Measurements from ENCODE around the gene RAPGEF4. TPM values are rescaled to one million over a fixed set of nuclear protein-coding genes. Genes with fewer than 3 reads are reported as not detected.
"Not testable (repeated sequence)": the region's sequence is repeated elsewhere in the genome, so short reads cannot be mapped to it uniquely, and the experiment has no call there.

Gene RAPGEF4
- polyA plus RNA-seq, 1 experiment: 0.60 TPM

DNA sequence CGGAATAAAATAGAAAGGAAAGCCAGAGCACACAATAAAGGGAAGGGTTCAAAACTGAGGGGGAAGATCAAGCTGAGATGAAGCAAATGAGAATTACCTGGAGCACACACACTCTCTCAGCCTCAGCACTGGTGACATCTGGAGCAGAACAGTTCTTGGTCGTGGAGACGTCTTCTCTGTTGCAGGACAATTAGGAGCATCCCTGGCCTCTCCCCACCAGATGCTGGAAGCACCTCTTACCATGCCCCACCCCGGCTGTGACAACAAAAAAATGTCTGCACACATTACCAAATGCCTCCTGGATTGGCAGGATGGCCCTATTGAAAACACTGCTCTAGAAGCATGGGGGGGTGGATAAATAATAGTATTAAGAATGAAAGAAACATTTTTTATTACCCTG lies 296.4 kb downstream of the RAPGEF4 start:
- no peak overlapping the region for H3K4me3 ChIP-seq (ENCODE audit: low read depth, low read length)
- no peak for DNase-seq (ENCODE audit: low read depth)
- CTCF ChIA-PET: interaction anchor here (0.6 to 12.8 kb wide), 3 partner anchors 50 to 178 kb away, joined by 3 to 200 read pairs (median 3); no protein-coding TSS in a partner anchor
- POLR2A ChIA-PET: no interaction called here
- H3K27me3 ChIP-seq (ENCODE audit: control insufficient read depth, insufficient read depth, low read length): no peaks in the 10 kb centered on the region
- TF ChIP-seq, protein P1, sequence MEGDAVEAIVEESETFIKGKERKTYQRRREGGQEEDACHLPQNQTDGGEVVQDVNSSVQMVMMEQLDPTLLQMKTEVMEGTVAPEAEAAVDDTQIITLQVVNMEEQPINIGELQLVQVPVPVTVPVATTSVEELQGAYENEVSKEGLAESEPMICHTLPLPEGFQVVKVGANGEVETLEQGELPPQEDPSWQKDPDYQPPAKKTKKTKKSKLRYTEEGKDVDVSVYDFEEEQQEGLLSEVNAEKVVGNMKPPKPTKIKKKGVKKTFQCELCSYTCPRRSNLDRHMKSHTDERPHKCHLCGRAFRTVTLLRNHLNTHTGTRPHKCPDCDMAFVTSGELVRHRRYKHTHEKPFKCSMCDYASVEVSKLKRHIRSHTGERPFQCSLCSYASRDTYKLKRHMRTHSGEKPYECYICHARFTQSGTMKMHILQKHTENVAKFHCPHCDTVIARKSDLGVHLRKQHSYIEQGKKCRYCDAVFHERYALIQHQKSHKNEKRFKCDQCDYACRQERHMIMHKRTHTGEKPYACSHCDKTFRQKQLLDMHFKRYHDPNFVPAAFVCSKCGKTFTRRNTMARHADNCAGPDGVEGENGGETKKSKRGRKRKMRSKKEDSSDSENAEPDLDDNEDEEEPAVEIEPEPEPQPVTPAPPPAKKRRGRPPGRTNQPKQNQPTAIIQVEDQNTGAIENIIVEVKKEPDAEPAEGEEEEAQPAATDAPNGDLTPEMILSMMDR (IDR thresholded peaks at IDR 0.05; ENCODE audit: insufficient read depth, low read depth, low read length): no peak
- no peaks in the 10 kb centered on the region for H3K36me3 ChIP-seq (ENCODE audit: control insufficient read depth, insufficient read depth, low read length)

DNA sequence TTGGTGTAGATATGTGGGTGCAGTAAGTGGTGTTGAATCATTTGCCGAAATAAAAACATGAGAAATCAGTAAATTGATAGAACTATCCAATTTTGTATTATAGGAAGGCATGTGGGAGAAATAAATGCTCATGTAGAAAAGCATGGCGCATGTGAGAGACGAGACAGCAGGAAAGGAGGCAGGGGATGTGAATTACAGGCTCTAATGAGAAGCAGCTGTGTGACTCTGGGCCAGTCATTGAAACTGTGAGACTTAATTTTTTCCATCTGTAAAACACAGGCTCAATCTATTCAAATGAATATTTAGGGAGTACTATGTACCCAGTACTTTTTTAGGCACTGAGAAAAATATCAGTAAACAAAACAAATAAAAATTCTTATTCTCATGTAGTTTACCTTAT lies 297.4 kb downstream of the RAPGEF4 start:
- Histone ChIP-seq H3K27me3 (ENCODE audit: control insufficient read depth, insufficient read depth, low read length) (no peaks in the 10 kb centered on the region), H3K36me3 (ENCODE audit: control insufficient read depth, insufficient read depth, low read length) (no peaks in the 10 kb centered on the region), H3K4me3 (ENCODE audit: low read depth, low read length) (no peak overlapping the region)
- TF ChIP-seq, protein P1 (IDR thresholded peaks at IDR 0.05; ENCODE audit: insufficient read depth, low read depth, low read length): no peak
- ChIA-PET POLR2A (no interaction called here), CTCF (interaction anchor here (1.0 to 12.8 kb wide), 2 partner anchors 25 to 177 kb away, joined by 3 to 200 read pairs; no protein-coding TSS in a partner anchor)
- DNase-seq (ENCODE audit: low read depth): peak; percentile 45

DNA sequence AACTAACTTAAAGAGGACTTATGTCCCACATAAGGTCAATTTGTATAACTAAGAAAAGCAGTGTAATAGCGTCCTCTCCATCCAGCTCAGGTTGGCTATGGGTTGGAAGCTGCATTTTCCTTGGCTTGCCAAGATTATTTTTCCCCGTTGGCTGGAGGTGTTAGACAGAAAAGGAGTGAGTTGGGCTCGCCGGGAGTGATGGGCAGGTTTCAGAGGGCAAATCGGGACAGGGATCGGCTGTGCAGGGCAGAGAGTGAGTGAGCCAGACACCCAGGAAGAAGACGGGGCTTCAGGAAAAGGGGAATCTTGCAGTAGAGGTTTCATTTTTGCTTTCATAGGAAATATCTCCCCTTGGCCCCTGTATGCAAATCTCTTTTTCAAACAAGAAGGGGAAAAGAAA lies 298.5 kb downstream of the RAPGEF4 start:
- TF ChIP-seq, protein P1 (IDR thresholded peaks at IDR 0.05; ENCODE audit: insufficient read depth, low read depth, low read length): no peak
- Histone ChIP-seq H3K36me3 (ENCODE audit: control insufficient read depth, insufficient read depth, low read length) (no peaks in the 10 kb centered on the region), H3K4me3 (ENCODE audit: low read depth, low read length) (no peak overlapping the region), H3K27me3 (ENCODE audit: control insufficient read depth, insufficient read depth, low read length) (no peaks in the 10 kb centered on the region)
- ChIA-PET POLR2A (no interaction called here), CTCF (interaction anchor here (0.6 kb wide), 1 partner anchor 191 kb away, joined by 3 read pairs; no protein-coding TSS in a partner anchor)
- DNase-seq (ENCODE audit: low read depth): no peak

DNA sequence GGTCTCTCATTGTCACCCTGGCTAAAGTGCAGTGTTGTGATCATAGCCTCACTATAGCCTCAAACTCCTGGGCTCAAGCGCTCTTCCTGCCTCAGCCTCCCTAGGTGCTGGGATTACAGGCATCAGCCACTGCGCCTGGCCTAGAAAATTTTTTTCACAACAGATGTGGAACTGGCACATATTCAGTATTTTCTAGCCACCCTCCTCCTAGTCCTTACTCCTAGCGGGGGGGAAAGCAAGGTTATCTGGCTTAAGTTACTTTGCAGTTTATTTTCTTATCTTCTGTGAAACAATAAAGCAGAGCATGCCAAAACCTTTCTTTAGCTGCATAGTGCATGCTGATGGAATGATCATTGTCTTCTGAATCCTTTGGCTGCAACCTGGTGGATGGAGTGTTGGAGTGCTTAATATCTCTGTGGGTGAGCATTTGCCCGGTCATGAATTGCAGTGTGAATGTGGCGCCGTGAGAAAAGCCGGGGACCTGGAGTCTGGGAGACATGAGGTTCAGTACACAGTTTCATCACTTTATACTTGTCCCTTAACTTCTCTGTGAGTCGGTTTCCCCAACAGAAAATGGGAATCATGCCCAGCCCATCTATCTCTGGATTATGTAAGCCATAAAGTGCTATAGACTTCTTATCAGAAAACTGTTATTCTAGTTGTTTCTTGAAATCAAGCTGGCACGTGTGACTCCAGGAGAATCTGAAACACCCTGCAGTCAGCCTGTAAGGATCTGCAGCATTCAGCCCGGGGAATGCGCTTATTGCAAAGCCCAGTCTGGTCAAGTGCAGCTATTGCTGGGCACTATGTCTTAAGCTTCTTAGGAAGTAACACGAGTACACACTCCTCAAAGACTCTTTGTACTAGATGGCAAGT lies 301.8 kb downstream of the RAPGEF4 start:
- H3K36me3 ChIP-seq (ENCODE audit: control insufficient read depth, insufficient read depth, low read length): no peaks in the 10 kb centered on the region
- TF ChIP-seq, protein P1 (IDR thresholded peaks at IDR 0.05; ENCODE audit: insufficient read depth, low read depth, low read length): no peak
- DNase-seq (ENCODE audit: low read depth): no peak
- no peaks in the 10 kb centered on the region for H3K27me3 ChIP-seq (ENCODE audit: control insufficient read depth, insufficient read depth, low read length)
- ChIA-PET CTCF (interaction anchor here (1.7 kb wide), 1 partner anchor 10 kb away, joined by 6 read pairs; no protein-coding TSS in a partner anchor), POLR2A (no interaction called here)
- H3K4me3 ChIP-seq (ENCODE audit: low read depth, low read length): no peak overlapping the region

DNA sequence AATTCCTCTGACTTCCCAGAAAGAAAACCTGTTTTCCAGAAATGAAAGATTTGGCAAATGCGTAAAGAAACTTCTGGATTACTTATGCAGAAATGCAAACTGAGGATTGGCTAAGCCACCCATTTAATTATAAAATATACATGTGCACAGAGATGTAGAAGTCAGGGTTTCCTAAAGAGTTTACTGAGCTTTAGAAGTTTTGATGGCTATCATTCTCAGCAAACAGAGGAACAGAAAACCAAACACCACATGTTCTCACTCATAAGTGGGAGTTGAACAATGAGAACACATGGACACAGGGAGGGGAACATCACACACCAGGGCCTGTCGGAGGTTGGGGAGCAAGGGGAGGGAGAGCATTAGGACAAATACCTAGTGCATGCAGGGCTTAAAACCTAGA lies 302.6 kb downstream of the RAPGEF4 start:
- DNase-seq (ENCODE audit: low read depth); POLR2A ChIA-PET; H3K4me3 ChIP-seq (ENCODE audit: low read depth, low read length); H3K27me3 ChIP-seq (ENCODE audit: control insufficient read depth, insufficient read depth, low read length); CTCF ChIA-PET; H3K36me3 ChIP-seq (ENCODE audit: control insufficient read depth, insufficient read depth, low read length): not testable (repeated sequence)
